Measurements from ENCODE around the gene RBFOX2.

RBFOX2 gene

DNA sequence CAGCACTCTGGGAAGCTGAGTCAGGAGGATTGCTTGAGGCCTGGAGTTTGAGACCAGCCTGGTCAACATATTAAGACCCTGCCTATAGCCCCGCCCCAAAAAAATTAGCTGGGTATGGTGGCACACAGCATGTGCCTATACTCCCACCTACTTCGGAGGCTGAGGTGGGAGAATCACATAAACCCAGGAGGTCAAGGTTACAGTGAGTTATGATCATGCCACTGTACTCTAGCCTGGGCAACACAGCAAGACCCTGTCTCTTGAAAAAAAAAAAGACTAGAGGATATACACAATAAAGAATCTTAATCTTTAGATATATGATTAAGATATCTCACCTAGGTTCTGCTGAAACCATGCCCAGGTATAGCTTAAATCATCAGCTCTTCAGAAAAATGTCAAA, 174.3 kb downstream of the RBFOX2 start:
- DNase-seq = no peak

GRCh38 chr22:35852076-35852475, 176.5 kb downstream of the RBFOX2 start:
- no peak for DNase-seq

DNA sequence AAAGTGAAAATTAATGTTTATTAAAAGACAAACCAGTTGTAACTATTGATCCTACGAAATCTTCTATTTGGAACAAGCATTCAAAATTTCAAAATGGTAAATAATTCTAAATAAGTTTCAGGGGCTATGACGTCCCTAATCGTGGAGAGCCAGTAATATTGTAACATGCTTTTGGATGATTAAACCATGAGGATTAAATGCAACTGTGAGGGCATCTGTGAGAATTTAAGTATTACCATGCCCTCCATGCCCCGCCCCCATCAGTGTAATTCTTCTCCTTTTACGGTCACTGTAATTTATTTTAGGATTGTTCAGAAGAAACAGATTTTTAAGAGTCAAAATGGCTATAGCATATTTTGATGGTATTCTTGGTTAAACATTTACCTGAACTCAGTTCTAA, 177.8 kb downstream of the RBFOX2 start:
- no peak for DNase-seq

- DNase-seq = no peak
These were observed 181.8 kb downstream of the RBFOX2 start for GRCh38 chr22:35846804-35847203.

DNA sequence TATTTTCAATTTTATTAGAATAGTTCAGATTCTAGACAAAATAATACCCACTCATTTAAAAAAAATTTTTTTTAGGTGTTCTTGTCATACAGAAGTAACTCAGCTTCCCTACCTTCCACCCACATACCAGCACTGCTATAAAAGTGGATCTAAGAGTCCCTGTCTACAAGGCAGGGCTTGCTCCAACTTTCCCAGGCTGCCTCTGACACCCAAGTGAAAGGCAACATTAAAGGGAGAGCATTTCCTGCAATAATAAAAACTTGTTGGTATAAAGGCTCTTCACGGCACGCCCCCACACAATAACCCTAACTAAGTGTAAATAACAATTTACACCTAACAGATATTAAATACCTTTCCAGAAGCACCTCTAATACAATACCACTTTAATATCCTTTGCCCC, 183.7 kb downstream of the RBFOX2 start:
- no peak for DNase-seq

DNA sequence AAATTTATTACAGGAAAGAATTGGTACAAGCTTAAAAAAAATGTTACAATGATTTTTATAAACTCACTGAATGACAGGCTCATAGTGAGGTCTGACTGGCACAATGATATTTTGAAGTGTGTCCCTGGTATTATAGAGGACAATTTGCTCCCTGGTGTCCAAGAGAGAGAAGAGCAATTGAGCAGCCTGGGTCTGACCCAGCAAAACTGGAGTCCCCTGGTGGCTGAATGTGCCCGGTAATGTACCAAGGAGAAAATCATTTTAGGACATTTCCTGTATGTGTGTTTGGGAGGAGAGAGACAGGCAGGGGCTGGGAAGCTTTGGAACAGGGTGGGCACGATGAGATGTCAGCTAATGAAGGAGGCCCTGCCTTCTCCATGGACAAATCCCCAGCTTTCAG, 185.7 kb downstream of the RBFOX2 start:
- no peak for DNase-seq

- DNase-seq = no peak
These were observed 186.1 kb downstream of the RBFOX2 start for GRCh38 chr22:35842519-35842913.

DNA sequence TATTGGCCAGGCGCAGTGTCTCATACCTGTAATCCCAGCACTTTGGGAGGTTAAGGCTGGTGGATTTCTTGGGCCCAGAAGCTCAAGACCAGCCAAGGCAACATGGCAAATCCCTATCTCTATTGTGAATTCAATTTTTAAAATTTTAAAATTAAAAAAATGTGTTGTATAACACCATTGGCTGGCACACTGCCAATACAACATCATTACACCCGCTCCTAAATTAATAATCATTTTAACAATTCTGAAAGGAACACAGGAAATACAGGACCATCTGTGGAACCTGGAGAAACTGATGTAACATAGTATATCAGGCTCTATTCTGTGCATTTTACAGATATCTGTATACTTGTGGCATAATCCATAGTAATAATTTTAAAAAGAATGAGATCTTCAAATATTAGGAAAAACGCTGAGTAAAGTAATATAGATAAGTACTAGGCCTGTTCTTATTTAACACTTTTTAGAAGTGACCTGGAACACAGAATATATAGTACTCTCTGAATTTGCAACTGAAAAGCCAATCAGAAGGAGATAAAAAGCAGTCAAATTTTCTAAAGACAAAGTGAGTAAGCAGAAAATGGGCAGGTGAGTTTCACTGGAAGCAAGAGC, 186.6 kb downstream of the RBFOX2 start:
- DNase-seq = no peak

DNA sequence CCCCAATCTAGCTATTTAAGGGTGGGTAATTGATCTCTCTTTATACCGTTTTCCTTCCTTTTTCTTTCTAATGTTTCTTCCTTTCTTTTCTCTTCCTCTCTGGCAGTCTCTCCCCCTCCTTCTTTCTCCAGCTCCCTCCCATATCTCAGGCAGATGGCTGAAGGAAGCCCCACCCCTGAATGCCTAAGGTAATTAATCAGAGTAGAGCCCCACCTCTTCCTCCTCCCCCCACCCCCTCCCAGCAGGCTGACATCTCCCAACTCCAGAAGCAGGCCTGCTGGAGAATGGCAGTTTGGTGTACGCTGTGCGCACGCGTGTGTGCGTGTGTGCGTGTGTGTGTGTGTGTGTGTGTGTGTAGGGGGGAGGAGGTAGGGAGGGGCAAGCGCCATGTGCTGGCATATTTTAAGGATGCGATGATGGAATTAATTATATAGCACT, 188.3 kb downstream of the RBFOX2 start:
- DNase-seq = no peak

DNA sequence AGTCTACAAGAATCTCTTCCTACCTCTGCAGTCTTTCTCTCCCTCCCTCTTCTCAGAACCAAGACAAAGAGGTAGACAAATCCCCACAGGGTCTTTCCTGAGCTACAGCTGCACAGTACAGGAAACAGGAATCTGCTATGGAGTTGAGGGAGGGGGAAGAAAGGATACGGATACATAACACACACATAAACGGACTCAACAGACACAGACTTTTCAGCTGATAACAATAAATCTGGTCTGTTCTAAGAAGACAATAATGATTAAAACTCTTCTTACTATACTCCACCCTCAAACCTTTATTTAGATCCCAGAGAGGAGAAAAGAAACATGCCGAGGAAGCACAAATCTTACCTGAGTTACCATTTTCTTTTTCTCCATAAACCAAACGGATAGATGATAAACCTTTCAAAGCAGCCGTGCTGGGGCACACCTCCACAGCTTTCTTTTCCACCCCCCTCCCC, 188.8 kb downstream of the RBFOX2 start:
- no peak for DNase-seq

DNA sequence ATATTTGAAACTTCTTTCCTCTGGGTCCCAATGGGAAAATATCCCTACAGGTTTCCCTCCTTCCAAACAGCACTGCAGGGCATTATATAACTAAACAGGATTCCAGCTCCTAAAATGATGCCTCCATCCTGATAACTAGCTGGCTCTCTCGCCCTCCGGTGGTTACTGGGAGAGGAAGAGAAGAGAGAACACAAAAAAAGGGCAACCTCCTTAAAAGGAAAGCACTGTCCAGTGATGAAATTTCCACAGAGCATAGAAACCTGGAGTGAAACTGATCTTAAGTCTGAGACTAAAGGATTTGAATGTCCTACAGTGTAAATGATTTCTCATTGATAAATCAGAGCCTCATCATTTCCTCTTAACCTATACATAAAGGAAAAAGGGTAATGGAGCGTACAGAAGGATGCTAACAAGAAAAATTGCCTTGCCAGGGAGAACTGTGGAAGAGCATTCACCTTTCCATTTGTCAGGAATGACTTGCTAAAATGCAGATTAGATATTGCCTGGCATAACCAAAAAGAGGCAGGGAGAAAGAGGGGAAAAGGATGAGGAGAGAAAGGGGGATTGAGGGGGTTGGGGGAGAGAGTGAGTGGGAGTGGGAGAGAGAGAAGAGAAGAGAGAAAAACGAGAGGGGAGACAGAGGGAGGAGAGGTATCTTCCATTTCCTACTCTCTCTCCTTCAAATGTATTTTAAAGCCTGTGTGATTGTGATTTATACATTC, 189.6 kb downstream of the RBFOX2 start:
- no peak for DNase-seq

DNA sequence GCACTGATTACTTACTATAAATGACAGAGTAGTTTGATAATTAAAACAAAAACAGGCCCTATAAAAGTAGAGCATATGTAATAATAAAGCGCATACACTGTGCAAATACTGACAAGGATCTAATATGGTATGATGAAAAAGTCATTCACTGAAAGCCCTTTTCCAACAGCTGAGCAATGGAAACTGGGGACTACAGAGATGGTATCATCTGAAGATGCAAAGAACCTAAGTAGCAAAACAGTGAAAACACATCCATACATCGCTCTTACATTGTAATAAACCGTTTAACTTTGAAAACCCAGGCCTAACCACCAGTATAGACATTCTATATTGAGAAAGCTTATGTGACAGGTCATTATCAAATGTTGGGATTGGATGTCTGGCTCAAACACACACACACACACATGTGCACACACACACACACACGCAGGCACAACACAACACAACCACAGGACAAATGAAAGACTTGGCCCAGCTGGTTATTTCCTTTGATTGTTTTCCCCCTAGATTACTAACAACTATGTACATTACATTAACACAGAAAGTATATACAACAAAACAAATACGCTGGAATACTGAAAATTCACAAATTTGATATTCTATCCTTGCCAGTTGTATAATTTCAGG, 191.4 kb downstream of the RBFOX2 start:
- no peak for DNase-seq

DNA sequence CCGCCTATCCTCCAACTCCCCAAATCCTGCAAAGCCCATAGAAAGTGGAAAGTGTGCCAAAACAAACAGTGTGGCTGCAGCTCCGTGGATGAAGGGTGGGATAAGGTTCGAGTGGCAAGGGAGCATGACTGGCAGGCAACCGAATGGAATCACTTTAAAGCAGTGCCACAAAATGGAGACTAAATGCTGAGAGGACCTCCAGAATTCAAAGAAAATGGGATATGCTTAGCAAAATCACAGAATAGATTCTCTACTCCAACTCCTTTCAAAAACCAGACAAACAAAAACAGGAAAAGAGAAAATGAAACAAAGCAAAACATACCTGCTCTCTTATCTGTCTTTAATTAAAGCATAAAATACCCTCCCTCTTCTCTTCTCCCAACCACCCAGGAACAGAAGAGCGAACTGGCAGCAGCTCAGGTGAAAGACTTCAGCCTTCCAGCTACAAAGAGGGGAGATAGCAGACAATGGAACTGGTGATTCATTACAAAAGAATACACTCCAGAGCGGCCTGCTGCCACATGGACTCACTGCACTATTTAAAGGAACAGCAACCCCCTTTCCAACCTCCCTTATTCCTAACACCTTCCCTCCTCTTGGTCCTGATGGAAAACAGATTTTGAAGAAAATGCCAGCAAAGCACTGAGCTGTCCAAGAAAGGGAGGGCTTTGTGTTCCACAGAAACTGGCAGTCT, 192.5 kb downstream of the RBFOX2 start:
- no peak for DNase-seq

GRCh38 chr22:35835267-35835997, 193.2 kb downstream of the RBFOX2 start:
- DNase-seq = no peak

DNA sequence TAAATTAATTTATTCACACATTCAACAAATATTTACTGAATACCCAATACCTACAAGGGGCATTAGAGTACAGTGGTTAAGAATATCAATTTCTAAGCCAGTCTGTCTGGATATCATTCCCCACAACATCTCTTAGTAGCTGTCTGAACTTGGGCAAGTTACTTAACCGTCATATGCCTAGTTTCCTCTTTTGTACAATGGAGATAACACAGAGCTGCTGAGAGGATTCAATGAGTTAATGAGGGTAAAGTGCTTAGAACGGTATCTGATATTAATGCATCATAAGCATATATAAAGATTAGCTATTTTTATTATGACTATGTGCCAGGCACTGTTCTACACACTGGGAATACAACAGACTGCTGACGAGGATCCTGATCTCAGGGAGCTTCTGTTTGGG, 194.6 kb downstream of the RBFOX2 start:
- no peak for DNase-seq

DNA sequence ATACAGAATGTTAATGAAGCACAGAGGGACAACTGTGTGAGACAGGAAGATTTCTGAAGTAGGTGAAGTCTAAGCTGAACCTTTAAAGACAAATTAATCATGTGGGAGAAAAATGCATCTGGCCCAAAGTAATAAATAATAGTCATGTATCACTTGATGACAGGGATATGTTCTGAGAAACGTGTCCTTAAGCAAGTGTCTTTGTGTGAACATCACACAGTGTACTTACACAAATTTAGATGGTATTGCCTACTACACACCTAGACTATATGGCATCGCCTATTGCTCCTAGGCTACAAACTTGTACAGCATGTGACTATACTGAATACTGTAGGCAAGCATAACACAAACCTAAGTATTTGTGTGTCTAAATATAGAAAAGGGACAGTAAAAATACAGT, 198.3 kb downstream of the RBFOX2 start:
- DNase-seq = no peak

DNA sequence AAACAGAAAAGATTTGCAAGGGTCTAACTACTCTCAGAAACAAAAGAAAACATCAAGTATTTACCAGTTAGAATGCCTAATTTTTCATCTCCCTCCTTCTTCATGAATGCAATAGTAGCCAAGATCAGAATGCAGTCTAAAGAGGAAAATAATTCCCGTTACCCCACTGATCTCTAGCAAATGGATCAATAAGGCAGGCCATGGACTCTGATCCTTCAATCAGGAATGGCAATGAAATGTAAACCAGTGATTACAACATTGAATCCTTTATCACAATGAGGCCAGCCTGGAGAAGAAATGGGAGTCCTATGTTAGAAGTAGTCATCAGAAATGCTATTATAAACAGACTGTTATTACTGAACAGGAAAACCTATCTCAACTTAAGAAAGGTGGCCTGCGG, 204.4 kb downstream of the RBFOX2 start:
- no peak for DNase-seq

DNA sequence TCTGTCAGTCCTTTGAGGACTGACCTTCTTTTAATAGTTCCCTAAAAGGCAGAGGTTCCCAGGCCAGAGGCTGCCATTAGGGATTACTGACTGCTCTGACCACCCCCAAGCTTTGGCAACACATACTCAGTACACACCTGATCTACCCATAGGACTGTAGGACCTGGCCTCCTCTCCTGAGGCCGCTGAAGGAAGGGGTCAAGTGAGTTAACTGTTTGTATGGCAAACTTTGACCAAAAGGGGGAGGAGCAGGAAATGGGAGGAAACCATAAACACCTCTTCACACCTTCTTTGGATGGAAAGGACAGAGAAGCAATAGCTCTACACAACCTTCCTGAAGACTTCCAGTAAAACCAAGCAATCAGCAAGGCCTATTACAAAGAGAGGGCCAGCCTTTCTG, 207.0 kb downstream of the RBFOX2 start:
- DNase-seq = no peak

GRCh38 chr22:35819421-35819820, 209.2 kb downstream of the RBFOX2 start:
- no peak for DNase-seq

DNA sequence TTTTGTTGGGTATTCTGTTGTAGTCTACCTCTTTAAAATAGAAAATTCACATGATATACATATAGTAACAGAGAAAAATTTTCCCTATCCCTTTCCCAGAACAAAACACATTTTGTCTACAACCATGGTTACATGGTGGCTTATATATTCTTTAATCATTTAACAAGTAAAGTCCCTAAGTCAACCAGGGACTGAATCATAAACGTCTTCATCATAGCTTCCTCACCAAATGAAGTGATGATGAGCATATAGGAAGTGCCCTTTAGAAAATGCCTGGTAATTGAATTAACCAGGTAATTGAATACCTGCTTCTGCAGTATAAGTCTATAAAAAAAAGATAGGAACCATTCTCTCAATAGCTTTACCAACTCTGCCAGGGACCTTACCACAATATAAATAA, 209.7 kb downstream of the RBFOX2 start:
- no peak for DNase-seq

- DNase-seq = no peak
These were observed 216.0 kb downstream of the RBFOX2 start for GRCh38 chr22:35812600-35812999.

DNA sequence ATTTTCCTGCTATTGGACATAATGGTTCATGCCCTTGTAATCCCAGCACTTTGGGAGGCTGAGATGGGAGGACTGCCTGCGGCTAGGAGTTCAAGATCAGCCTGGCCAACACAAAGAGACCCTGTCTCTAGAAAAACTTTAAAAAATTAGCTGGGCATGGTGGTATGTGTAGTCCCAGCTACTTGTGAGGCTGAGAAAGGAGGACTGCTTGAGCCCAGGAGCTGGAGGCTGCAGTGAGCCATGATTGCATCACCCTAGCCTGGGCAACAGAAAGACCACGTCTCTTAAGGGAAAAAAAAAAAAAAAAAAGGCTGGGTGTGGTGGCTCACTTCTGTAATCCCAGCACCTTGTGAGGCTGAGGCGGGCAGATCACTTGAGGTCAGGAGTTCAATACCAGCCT, 217.0 kb downstream of the RBFOX2 start:
- DNase-seq = no peak

- DNase-seq = no peak
These were observed 218.8 kb downstream of the RBFOX2 start for GRCh38 chr22:35809816-35810215.

All from T-helper 1 cell (primary cell).